IMR-90 (cell line): ENCODE data around the gene C22orf15. TPM values are rescaled to one million over a fixed set of nuclear protein-coding genes. Genes with fewer than 3 reads are reported as not detected.

Experiments
- ATAC-seq: fragments of 200-7000 bp; cut with Tn5 transposase; 2 replicates; pipeline ENCODE4 v1.9.1; 2020; ENCODE audit warnings: low read depth, mild to moderate bottlenecking, moderate library complexity
- BruUV-seq: library from RNA; stranded (reverse); fragments of 400-500 nt; replicated peaks from 2 replicates; lab custom pipeline; 2021; lab: Mats Ljungman, UMichigan
- CTCF ChIA-PET: fragments of 300-600 bp; formaldehyde crosslinking; extraction: SDS; loops from one replicate; lab custom pipeline; 2021; ENCODE audit warnings: antibody characterized with exemption; lab: Yijun Ruan, JAX
- POLR2A ChIA-PET: fragments of 300-600 bp; sonication (Branson Sonifier 250); formaldehyde crosslinking; loops from one replicate; lab custom pipeline; 2022; ENCODE audit warnings: antibody characterized with exemption; ENCODE audit not compliant: unreplicated experiment; lab: Charles Lee
- DNase-seq: peaks from one replicate; pipeline ENCODE4 v3.0.0; 2013
- H2AFZ ChIP-seq: replicated peaks from 2 replicates; pipeline ENCODE3; 2013; ENCODE audit warnings: low read length, mild to moderate bottlenecking; ENCODE audit not compliant: poor library complexity
- H2AK5ac ChIP-seq: 2 replicates; pipeline ENCODE4 v1.6.1; 2013; ENCODE audit warnings: low read depth, low read length, inconsistent platforms
- H2AK9ac ChIP-seq: replicated peaks from 2 replicates; pipeline ENCODE3; 2013; ENCODE audit warnings: mild to moderate bottlenecking, low read depth, low read length, moderate library complexity; ENCODE audit not compliant: poor library complexity
- H2BK120ac ChIP-seq: 2 replicates; pipeline ENCODE4 v1.6.1; 2013; ENCODE audit warnings: low read depth, low read length, inconsistent platforms
- H2BK15ac ChIP-seq: 3 replicates; pipeline ENCODE4 v1.6.1; 2013; ENCODE audit warnings: low read depth, low read length, inconsistent platforms
- H2BK20ac ChIP-seq: 2 replicates; pipeline ENCODE4 v1.6.1; 2013; ENCODE audit warnings: low read depth, mild to moderate bottlenecking, inconsistent platforms, low read length, moderate library complexity
- H2BK5ac ChIP-seq: 2 replicates; pipeline ENCODE4 v1.6.1; 2013; ENCODE audit warnings: mild to moderate bottlenecking, low read depth, low read length, inconsistent platforms; ENCODE audit not compliant: poor library complexity, severe bottlenecking
- H3K14ac ChIP-seq: replicated peaks from 2 replicates; pipeline ENCODE4 v1.6.1; 2013; ENCODE audit warnings: low read depth, low read length, inconsistent platforms
- H3K18ac ChIP-seq: 2 replicates; pipeline ENCODE4 v1.6.1; 2013; ENCODE audit warnings: low read depth, low read length, control low read depth
- H3K23ac ChIP-seq: 2 replicates; pipeline ENCODE4 v1.6.1; 2013; ENCODE audit warnings: low read depth, low read length, inconsistent platforms
- H3K27ac ChIP-seq: 2 replicates; pipeline ENCODE4 v1.5.1; 2013; ENCODE audit warnings: mild to moderate bottlenecking, control low read depth, low read length; ENCODE audit not compliant: insufficient read depth
- H3K27me3 ChIP-seq: 2 replicates; pipeline ENCODE4 v1.6.1; 2013; ENCODE audit warnings: low read length; ENCODE audit not compliant: control insufficient read depth, insufficient read depth
- H3K36me3 ChIP-seq: 2 replicates; pipeline ENCODE4 v1.6.1; 2013; ENCODE audit warnings: low read length, mixed read lengths; ENCODE audit not compliant: control insufficient read depth, insufficient read depth
- H3K4ac ChIP-seq: 2 replicates; pipeline ENCODE4 v1.6.1; 2013; ENCODE audit warnings: low read depth, low read length, inconsistent platforms
- H3K4me1 ChIP-seq: 2 replicates; pipeline ENCODE4 v1.6.1; 2013; ENCODE audit warnings: low read length, mixed read lengths; ENCODE audit not compliant: control insufficient read depth, insufficient read depth
- H3K4me2 ChIP-seq: 2 replicates; pipeline ENCODE4 v1.6.1; 2013; ENCODE audit warnings: low read depth, mild to moderate bottlenecking, control low read depth, low read length, moderate library complexity
- H3K4me3 ChIP-seq: 2 replicates; pipeline ENCODE4 v1.5.1; 2013; ENCODE audit warnings: low read depth, mild to moderate bottlenecking, control low read depth, low read length, moderate library complexity; ENCODE audit not compliant: insufficient read depth
- H3K56ac ChIP-seq: 2 replicates; pipeline ENCODE4 v1.6.1; 2013; ENCODE audit warnings: low read length, inconsistent platforms; ENCODE audit not compliant: insufficient read depth; ENCODE audit errors: extremely low read depth
- H3K79me1 ChIP-seq, 2 experiments: 2 replicates each; pipeline ENCODE4 v1.6.1; 2013; ENCODE audit warnings: low read length in 2 of 2, inconsistent platforms in 1 of 2, low read depth in 1 of 2
- H3K9ac ChIP-seq: 2 replicates; pipeline ENCODE4 v1.6.1; 2013; ENCODE audit warnings: low read depth, low read length, control low read depth
- H3K9me1 ChIP-seq: 2 replicates; pipeline ENCODE4 v1.6.1; 2013; ENCODE audit warnings: low read length, inconsistent platforms; ENCODE audit not compliant: insufficient read depth
- H3K9me3 ChIP-seq: 2 replicates; pipeline ENCODE4 v1.6.1; 2013; ENCODE audit warnings: low read length; ENCODE audit not compliant: control insufficient read depth, insufficient read depth
- H4K20me1 ChIP-seq: 2 replicates; pipeline ENCODE4 v1.6.1; 2013; ENCODE audit warnings: low read length, inconsistent platforms; ENCODE audit not compliant: insufficient read depth
- H4K5ac ChIP-seq: 2 replicates; pipeline ENCODE4 v1.6.1; 2013; ENCODE audit warnings: mild to moderate bottlenecking, low read depth, low read length, control low read depth
- H4K8ac ChIP-seq, 2 experiments: 2 replicates each; pipeline ENCODE4 v1.6.1; 2013; ENCODE audit warnings: low read depth in 2 of 2, low read length in 2 of 2, control low read depth in 1 of 2, inconsistent platforms in 1 of 2
- H4K91ac ChIP-seq: 2 replicates; pipeline ENCODE4 v1.6.1; 2013; ENCODE audit warnings: low read depth, low read length, inconsistent platforms; ENCODE audit not compliant: insufficient read depth
- BHLHE40 ChIP-seq: fragments of 150-350 bp; IDR thresholded peaks from 2 replicates; pipeline ENCODE4 v1.6.1; 2016; ENCODE audit warnings: mild to moderate bottlenecking, low read depth, low read length
- CEBPB ChIP-seq: IDR thresholded peaks from 2 replicates; pipeline ENCODE4 v1.6.1; 2012; ENCODE audit warnings: low read depth, low read length, improper control_type of control experiment
- CHD1 ChIP-seq: IDR thresholded peaks from 2 replicates; pipeline ENCODE4 v1.6.1; 2012; ENCODE audit warnings: low read depth, low read length, improper control_type of control experiment
- ELK1 ChIP-seq: fragments of 150-350 bp; IDR thresholded peaks from 2 replicates; pipeline ENCODE4 v1.6.1; 2016; ENCODE audit warnings: low read depth, mild to moderate bottlenecking, low read length, moderate library complexity, borderline replicate concordance
- MXI1 ChIP-seq: IDR thresholded peaks from 2 replicates; pipeline ENCODE4 v1.6.1; 2012; ENCODE audit warnings: low read depth, mild to moderate bottlenecking, low read length, moderate library complexity, borderline replicate concordance
- NFE2L2 ChIP-seq: fragments of 150-350 bp; IDR thresholded peaks from 2 replicates; pipeline ENCODE4 v1.6.1; 2016; ENCODE audit warnings: low read depth, mild to moderate bottlenecking, low read length
- POLR2A ChIP-seq: IDR thresholded peaks from 2 replicates; pipeline ENCODE4 v1.6.1; 2012; ENCODE audit warnings: mild to moderate bottlenecking, low read depth, low read length
- RCOR1 ChIP-seq: IDR thresholded peaks from 2 replicates; pipeline ENCODE4 v1.6.1; 2012; ENCODE audit warnings: mild to moderate bottlenecking, low read length, improper control_type of control experiment; ENCODE audit not compliant: insufficient replicate concordance
- RFX5 ChIP-seq: IDR thresholded peaks from 2 replicates; pipeline ENCODE4 v1.8.0; 2012; ENCODE audit warnings: low read depth, mild to moderate bottlenecking, low read length, moderate library complexity
- SMC3 ChIP-seq: fragments of 150-350 bp; IDR thresholded peaks from 2 replicates; pipeline ENCODE4 v1.6.1; 2016; ENCODE audit warnings: low read depth, mild to moderate bottlenecking, antibody characterized with exemption, low read length, moderate library complexity
- WGBS, 2 experiments: methylation state at CpG; one replicate each; pipeline versions ENCODE4 v1.1.5 to v1.1.7; 2013; ENCODE audit warnings: missing lambda C conversion rate in 2 of 2; ENCODE audit not compliant: insufficient read length in 1 of 2; ENCODE audit errors: extremely low coverage in 2 of 2; 5-methylcytosine and 5-hydroxymethylcytosine counted together
- dilution Hi-C: fragments of 300-500 bp; cut with HindIII; formaldehyde crosslinking; loops from one replicate; pipeline ENCODE4 v1.14.3; 2018; ENCODE audit warnings: low sequenced_read_pairs; ENCODE audit not compliant: unreplicated experiment
- in situ Hi-C: fragments of 300-500 bp; cut with MboI; formaldehyde crosslinking; loops from 3 replicates; pipeline ENCODE4 v1.14.3; 2019; ENCODE audit warnings: low sequenced_read_pairs, inconsistent platforms, mixed read lengths
- intact Hi-C: fragments of 100-400 bp; cut with micrococcal nuclease; formaldehyde crosslinking; loops from 2 replicates; pipeline ENCODE4 v1.10.0; 2022
- polyA plus RNA-seq, 3 experiments: library from polyadenylated mRNA; depleted of rRNA; stranded (reverse); fragments of >200 nt; gene quantifications; 2 replicates each; pipeline ENCODE4 v1.2.3, GENCODE V29; 2012; ENCODE audit warnings: low replicate concordance in 1 of 3
- total RNA-seq: library from RNA; depleted of rRNA; stranded (reverse); fragments of >200 nt; gene quantifications from 2 replicates; pipeline ENCODE4 v1.2.3, GENCODE V29; 2012

C22orf15 gene
- total and polyA plus RNA-seq, 2 of the 4 experiments (the other 2 are of a cell fraction) = 2.3 to 3.1 TPM

DNA sequence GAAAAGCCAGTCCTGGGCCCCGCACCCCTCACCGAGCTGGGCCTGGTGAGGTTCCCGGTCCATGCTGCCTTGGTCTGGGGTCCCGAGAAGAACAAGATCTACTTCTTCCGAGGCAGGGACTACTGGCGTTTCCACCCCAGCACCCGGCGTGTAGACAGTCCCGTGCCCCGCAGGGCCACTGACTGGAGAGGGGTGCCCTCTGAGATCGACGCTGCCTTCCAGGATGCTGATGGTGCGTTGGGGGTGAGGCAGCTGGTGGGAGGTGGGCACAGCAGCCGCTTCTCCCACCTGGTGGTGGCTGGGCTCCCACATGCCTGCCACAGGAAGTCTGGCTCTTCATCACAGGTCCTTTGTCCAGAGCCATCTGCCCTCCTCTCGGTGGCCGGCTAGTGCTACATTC lies 19.5 kb downstream of the C22orf15 start:
- Histone ChIP-seq H3K27ac (no peak overlapping the region), H4K91ac (no peak overlapping the region)

More for the DNA sequence above, 19.5 kb downstream of the C22orf15 start:
- TF ChIP-seq POLR2A (no peak), BHLHE40 (no peak), CEBPB (no peak), MXI1 (no peak), NFE2L2 (no peak), CHD1 (no peak), ELK1 (no peak), RCOR1 (no peak), RFX5 (no peak), SMC3 (no peak)
- POLR2A ChIA-PET = no interaction called here
- no peak overlapping the region for H3K56ac ChIP-seq
- peak overlapping the region; percentile 77 for H2AK9ac ChIP-seq
- H2BK20ac ChIP-seq = no peak overlapping the region
- no peak overlapping the region for H2BK5ac ChIP-seq
- 0 out of 2 replicates have a peak overlapping the region, but pooled peaks have one; percentile 29 for H3K4ac ChIP-seq
- H3K18ac ChIP-seq = no peak overlapping the region
- WGBS, 2 experiments = 100% methylated on average over 2 of the region's 16 CpGs; no CpG with 5 or more reads in 1 of the 2 experiments
- no peak overlapping the region for H4K5ac ChIP-seq
- no peak overlapping the region for H3K4me3 ChIP-seq
- in situ Hi-C loops (no loop called here), dilution Hi-C loops (no loop called here), intact Hi-C loops (no loop called here)
- BruUV-seq = no TSS peak
- no peaks in the 10 kb centered on the region for H3K27me3 ChIP-seq
- ATAC-seq (no peak), DNase-seq (no peak)
- peaks cover 0 to 6% of the 10 kb centered on the region in 2 experiments; a peak in 1 of 4 replicates for H3K79me1 ChIP-seq
- H2BK15ac ChIP-seq = no peak overlapping the region
- no peak overlapping the region for H3K23ac ChIP-seq
- peak overlapping the region; percentile 37 for H2AFZ ChIP-seq
- no peaks in the 10 kb centered on the region for H3K9me3 ChIP-seq
- H2AK5ac ChIP-seq = no peak overlapping the region
- peaks cover under 1% of the 10 kb centered on the region; the same call in 1 of the 2 replicates for H4K20me1 ChIP-seq
- H3K4me2 ChIP-seq = no peak overlapping the region
- CTCF ChIA-PET = interaction anchor here (1.0 to 1.5 kb wide), 2 partner anchors 11 to 68 kb away, joined by 3 to 4 read pairs; no protein-coding TSS in a partner anchor
- no peak overlapping the region for H3K9ac ChIP-seq
- H3K36me3 ChIP-seq = no peaks in the 10 kb centered on the region
- H3K9me1 ChIP-seq = peaks cover 15% of the 10 kb centered on the region
- H3K4me1 ChIP-seq = peaks cover 22% of the 10 kb centered on the region
- no peak overlapping the region for H3K14ac ChIP-seq
- peak overlapping the region; percentile 38 for H2BK120ac ChIP-seq
- H4K8ac ChIP-seq = no peak overlapping the region
